HCT116 (cell line): ENCODE measurements around the gene RTN4. TPM values are rescaled to one million over a fixed set of nuclear protein-coding genes. Genes with fewer than 3 reads are reported as not detected.

ENCODE experiments used
- ATAC-seq: fragments of 200-7000 bp; cut with Tn5 transposase; 2 replicates; pipeline ENCODE4 v1.9.1; 2020; ENCODE audit warnings: mild to moderate bottlenecking, moderate library complexity
- BruUV-seq: library from RNA; stranded (reverse); fragments of 400-500 nt; replicated peaks from 2 replicates; lab custom pipeline; 2021; lab: Mats Ljungman, UMichigan
- CTCF ChIA-PET: fragments of 300-600 bp; sonication (Branson Sonifier 250); formaldehyde crosslinking; loops from one replicate; lab custom pipeline; 2021; ENCODE audit warnings: antibody characterized with exemption; lab: Charles Lee
- POLR2A ChIA-PET: fragments of 300-600, 350-600 bp; sonication (Branson Sonifier 250); formaldehyde crosslinking; loops from one replicate; lab custom pipeline; 2021; ENCODE audit warnings: antibody characterized with exemption; lab: Charles Lee
- RAD21 ChIA-PET, 2 experiments: fragments of 300-600 bp; sonication (Branson Sonifier 250); formaldehyde crosslinking; loops; one replicate each; lab custom pipeline; 2023; ENCODE audit warnings: low total read pairs in 2 of 2; ENCODE audit not compliant: uncharacterized antibody in 2 of 2, unreplicated experiment in 2 of 2, low non-redundant PET in 1 of 2; lab: Charles Lee
- DNase-seq: peaks from one replicate; pipeline ENCODE4 v3.0.0-alpha.2; 2010; ENCODE audit warnings: low read depth, low spot score
- H2AFZ ChIP-seq: fragments of 200-600 bp; shearing (Covaris generic), sonication (generic); 2 replicates; pipeline ENCODE4 v1.6.1; 2017; ENCODE audit warnings: low read depth, mixed run types, mixed read lengths, antibody characterized with exemption, low read length; ENCODE audit not compliant: poor library complexity, severe bottlenecking
- H3K27ac ChIP-seq: 2 replicates; pipeline ENCODE4 v1.5.1; 2012; ENCODE audit warnings: low read depth, low read length
- H3K27me3 ChIP-seq: fragments of 200-600 bp; sonication (generic); 2 replicates; pipeline ENCODE4 v1.6.1; 2016; ENCODE audit warnings: mixed run types, low read length, mixed read lengths; ENCODE audit not compliant: insufficient read depth
- H3K36me3 ChIP-seq, 2 experiments: fragments of 200-500 bp in 1 of 2; fragments of 200-600 bp in 1 of 2; sonication (Bioruptor generic) in 1 of 2; sonication (generic) in 1 of 2; 2 replicates each; pipeline versions ENCODE4 v1.5.1 to v1.6.1; 2014 to 2016; ENCODE audit warnings: low read length in 2 of 2, inconsistent platforms in 1 of 2, mixed read lengths in 1 of 2, mixed run types in 1 of 2; ENCODE audit not compliant: insufficient read depth in 2 of 2, control insufficient read depth in 1 of 2
- H3K4me1 ChIP-seq, 2 experiments: fragments of 200-600 bp in 1 of 2; sonication (generic) in 1 of 2; 2 replicates each; pipeline versions ENCODE4 v1.5.1 to v1.6.1; 2012 to 2017; ENCODE audit warnings: low read length in 2 of 2, inconsistent platforms in 1 of 2, mild to moderate bottlenecking in 1 of 2, mixed read lengths in 1 of 2, mixed run types in 1 of 2, moderate library complexity in 1 of 2; ENCODE audit not compliant: insufficient read depth in 2 of 2, control insufficient read depth in 1 of 2
- H3K4me2 ChIP-seq: fragments of 200-600 bp; sonication (generic); 2 replicates; pipeline ENCODE4 v1.6.1; 2017; ENCODE audit warnings: mixed run types, low read length, mixed read lengths
- H3K4me3 ChIP-seq, 2 experiments: fragments of 200-600 bp in 1 of 2; sonication (generic) in 1 of 2; replicated peaks in 1 of 2; 2 replicates each; pipeline ENCODE4 v1.5.1; 2011 to 2016; ENCODE audit warnings: low read length in 2 of 2, control low read depth in 1 of 2, low read depth in 1 of 2, mild to moderate bottlenecking in 1 of 2, mixed read lengths in 1 of 2, mixed run types in 1 of 2
- H3K79me2 ChIP-seq: fragments of 200-600 bp; sonication (generic); 2 replicates; pipeline ENCODE4 v1.6.1; 2017; ENCODE audit warnings: mild to moderate bottlenecking, mixed run types, low read length, moderate library complexity, mixed read lengths; ENCODE audit not compliant: insufficient read depth
- H3K9ac ChIP-seq: fragments of 200-600 bp; sonication (generic); 2 replicates; pipeline ENCODE4 v1.6.1; 2016; ENCODE audit warnings: low read length, mixed read lengths
- H3K9me2 ChIP-seq: fragments of 200-600 bp; sonication (generic), shearing (Covaris generic); 2 replicates; pipeline ENCODE4 v1.6.1; 2017; ENCODE audit warnings: mixed run types, mild to moderate bottlenecking, moderate library complexity; ENCODE audit not compliant: insufficient read depth
- H3K9me3 ChIP-seq, 2 experiments: fragments of 200-500 bp in 1 of 2; fragments of 200-600 bp in 1 of 2; sonication (Bioruptor generic) in 1 of 2; sonication (generic) in 1 of 2; 2 replicates each; pipeline ENCODE4 v1.6.1; 2014 to 2017; ENCODE audit warnings: low read length in 2 of 2, mixed read lengths in 2 of 2, inconsistent platforms in 1 of 2, low read depth in 1 of 2, mild to moderate bottlenecking in 1 of 2, mixed run types in 1 of 2, moderate library complexity in 1 of 2; ENCODE audit not compliant: control insufficient read depth in 1 of 2, insufficient read depth in 1 of 2
- H4K20me1 ChIP-seq: fragments of 200-600 bp; sonication (generic), shearing (Covaris generic); 2 replicates; pipeline ENCODE4 v1.6.1; 2017; ENCODE audit warnings: mixed run types, mild to moderate bottlenecking, moderate library complexity; ENCODE audit not compliant: insufficient read depth
- CBX3 ChIP-seq: IDR thresholded peaks from 2 replicates; pipeline ENCODE4 v1.6.1; 2012; ENCODE audit warnings: low read depth
- CEBPB ChIP-seq: IDR thresholded peaks from 2 replicates; pipeline ENCODE4 v1.6.1; 2012; ENCODE audit warnings: low read depth
- EGR1 ChIP-seq: IDR thresholded peaks from 2 replicates; pipeline ENCODE4 v1.6.1; 2012; ENCODE audit warnings: low read depth
- EZH2 ChIP-seq: fragments of 200-600 bp; sonication (generic); IDR thresholded peaks from 2 replicates; pipeline ENCODE4 v1.6.1; 2017; ENCODE audit warnings: antibody characterized with exemption, mixed run types
- EZH2phosphoT487 ChIP-seq: fragments of 200-600 bp; IDR thresholded peaks from 2 replicates; pipeline ENCODE4 v1.6.1; 2018; ENCODE audit warnings: antibody characterized with exemption, borderline replicate concordance
- FOSL1 ChIP-seq: IDR thresholded peaks from 2 replicates; pipeline ENCODE4 v1.6.1; 2012; ENCODE audit warnings: low read depth
- JUND ChIP-seq: IDR thresholded peaks from 2 replicates; pipeline ENCODE4 v1.6.1; 2012
- POLR2A ChIP-seq: IDR thresholded peaks from 2 replicates; pipeline ENCODE4 v1.7.0; 2011; ENCODE audit warnings: borderline replicate concordance; ENCODE audit not compliant: insufficient read depth, insufficient read length; ENCODE audit errors: extremely low read depth
- POLR2AphosphoS5 ChIP-seq: IDR thresholded peaks from 2 replicates; pipeline ENCODE4 v1.6.1; 2011; ENCODE audit warnings: mild to moderate bottlenecking, low read depth, low read length, moderate library complexity
- REST ChIP-seq: IDR thresholded peaks from 2 replicates; pipeline ENCODE4 v1.6.1; 2012; ENCODE audit warnings: low read depth
- SIN3A ChIP-seq: IDR thresholded peaks from 2 replicates; pipeline ENCODE4 v1.6.1; 2012; ENCODE audit warnings: low read depth
- SP1 ChIP-seq: IDR thresholded peaks from 2 replicates; pipeline ENCODE4 v1.6.1; 2012; ENCODE audit warnings: low read depth
- SRF ChIP-seq: IDR thresholded peaks from 2 replicates; pipeline ENCODE4 v1.6.1; 2012; ENCODE audit warnings: low read depth
- TCF7L2 ChIP-seq: IDR thresholded peaks from 2 replicates; pipeline ENCODE4 v1.7.0; 2011; ENCODE audit warnings: borderline replicate concordance, inconsistent platforms; ENCODE audit not compliant: insufficient read depth, insufficient read length; ENCODE audit errors: extremely low read depth
- YY1 ChIP-seq: IDR thresholded peaks from 2 replicates; pipeline ENCODE4 v1.6.1; 2011; ENCODE audit warnings: low read length, low read depth, moderate library complexity, mild to moderate bottlenecking; ENCODE audit not compliant: insufficient replicate concordance; ENCODE audit errors: extremely low read depth
- ZBTB33 ChIP-seq: IDR thresholded peaks from 2 replicates; pipeline ENCODE4 v1.6.1; 2011; ENCODE audit warnings: mild to moderate bottlenecking, low read length, moderate library complexity; ENCODE audit not compliant: insufficient replicate concordance; ENCODE audit errors: extremely low read depth
- ZNF274 ChIP-seq: fragments of 200-500 bp; sonication (Bioruptor generic); IDR thresholded peaks from 2 replicates; pipeline ENCODE4 v1.6.1; 2014; ENCODE audit warnings: mild to moderate bottlenecking, low read depth, low read length, inconsistent platforms
- intact Hi-C: fragments of 100-400 bp; cut with micrococcal nuclease; formaldehyde crosslinking; loops from 2 replicates; pipeline ENCODE4 v1.10.0; 2022
- total RNA-seq: library from RNA; stranded (reverse); gene quantifications from one replicate; pipeline ENCODE4 v1.2.1, GENCODE V29; 2021; ENCODE audit not compliant: unreplicated experiment
- TF ChIP-seq, protein P1 (sequence below), 3 experiments: fragments of 200-600 bp in 1 of 3; sonication (generic) in 1 of 3; IDR thresholded peaks in 2 of 3; conservative IDR thresholded peaks in 1 of 3; 2 replicates each; pipeline ENCODE4 v1.5.1; 2012 to 2017; ENCODE audit warnings: low read depth in 2 of 3, low read length in 2 of 3, antibody characterized with exemption in 1 of 3, borderline replicate concordance in 1 of 3, control low read depth in 1 of 3, mild to moderate bottlenecking in 1 of 3, mixed read lengths in 1 of 3, mixed run types in 1 of 3, moderate library complexity in 1 of 3; ENCODE audit not compliant: insufficient read depth in 1 of 3
- TF ChIP-seq, protein P2 (sequence below): IDR thresholded peaks from 2 replicates; pipeline ENCODE4 v1.6.1; 2012
- TF ChIP-seq, protein P3 (sequence below): IDR thresholded peaks from 2 replicates; pipeline ENCODE4 v1.6.1; 2012

Gene RTN4
- total RNA-seq, 1 experiment from 2014 or later: 221 TPM

- H3K27me3 ChIP-seq: no peaks in the 10 kb centered on the region
- no peak overlapping the region for H3K4me2 ChIP-seq
- no peak for ATAC-seq
- intact Hi-C loops: no loop called here
- no peaks in the 10 kb centered on the region for H3K79me2 ChIP-seq
- no peaks in the 10 kb centered on the region for H3K9me2 ChIP-seq
- no peaks in the 10 kb centered on the region for H4K20me1 ChIP-seq
- no peak overlapping the region for H3K27ac ChIP-seq
- no peak overlapping the region for H3K9ac ChIP-seq
- no peak overlapping the region for H2AFZ ChIP-seq
- H3K4me3 ChIP-seq: no peak overlapping the region
- H3K9me3 ChIP-seq: no peaks in the 10 kb centered on the region
- DNase-seq: no peak
- RAD21 ChIA-PET: no interaction called here
- H3K36me3 ChIP-seq: no peaks in the 10 kb centered on the region
- BruUV-seq: no TSS peak
- peaks cover 0 to 15% of the 10 kb centered on the region in 2 experiments; a peak in 2 of 4 replicates for H3K4me1 ChIP-seq
- TF ChIP-seq ZBTB33: no peak
- no peak for TF ChIP-seq POLR2A
- TF ChIP-seq, protein P1, sequence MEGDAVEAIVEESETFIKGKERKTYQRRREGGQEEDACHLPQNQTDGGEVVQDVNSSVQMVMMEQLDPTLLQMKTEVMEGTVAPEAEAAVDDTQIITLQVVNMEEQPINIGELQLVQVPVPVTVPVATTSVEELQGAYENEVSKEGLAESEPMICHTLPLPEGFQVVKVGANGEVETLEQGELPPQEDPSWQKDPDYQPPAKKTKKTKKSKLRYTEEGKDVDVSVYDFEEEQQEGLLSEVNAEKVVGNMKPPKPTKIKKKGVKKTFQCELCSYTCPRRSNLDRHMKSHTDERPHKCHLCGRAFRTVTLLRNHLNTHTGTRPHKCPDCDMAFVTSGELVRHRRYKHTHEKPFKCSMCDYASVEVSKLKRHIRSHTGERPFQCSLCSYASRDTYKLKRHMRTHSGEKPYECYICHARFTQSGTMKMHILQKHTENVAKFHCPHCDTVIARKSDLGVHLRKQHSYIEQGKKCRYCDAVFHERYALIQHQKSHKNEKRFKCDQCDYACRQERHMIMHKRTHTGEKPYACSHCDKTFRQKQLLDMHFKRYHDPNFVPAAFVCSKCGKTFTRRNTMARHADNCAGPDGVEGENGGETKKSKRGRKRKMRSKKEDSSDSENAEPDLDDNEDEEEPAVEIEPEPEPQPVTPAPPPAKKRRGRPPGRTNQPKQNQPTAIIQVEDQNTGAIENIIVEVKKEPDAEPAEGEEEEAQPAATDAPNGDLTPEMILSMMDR (IDR thresholded peaks at IDR 0.05 in 2 of 3, conservative IDR thresholded peaks at IDR 0.05 in 1 of 3; ENCODE audit: borderline replicate concordance in 1 of 3, insufficient read depth in 1 of 3, low read depth in 2 of 3, low read length in 2 of 3): no peak
- no peak for TF ChIP-seq JUND
- no peak for TF ChIP-seq CEBPB
- TF ChIP-seq EZH2phosphoT487: no peak
- no peak for TF ChIP-seq SIN3A
- no peak for TF ChIP-seq EGR1
- TF ChIP-seq YY1: no peak
- no peak for TF ChIP-seq FOSL1
- no peak for TF ChIP-seq EZH2
- no peak for TF ChIP-seq POLR2AphosphoS5
- TF ChIP-seq, protein P2, sequence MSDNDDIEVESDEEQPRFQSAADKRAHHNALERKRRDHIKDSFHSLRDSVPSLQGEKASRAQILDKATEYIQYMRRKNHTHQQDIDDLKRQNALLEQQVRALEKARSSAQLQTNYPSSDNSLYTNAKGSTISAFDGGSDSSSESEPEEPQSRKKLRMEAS: no peak
- no peak for TF ChIP-seq TCF7L2
- no peak for TF ChIP-seq CBX3
- TF ChIP-seq SP1: no peak
- TF ChIP-seq, protein P3, sequence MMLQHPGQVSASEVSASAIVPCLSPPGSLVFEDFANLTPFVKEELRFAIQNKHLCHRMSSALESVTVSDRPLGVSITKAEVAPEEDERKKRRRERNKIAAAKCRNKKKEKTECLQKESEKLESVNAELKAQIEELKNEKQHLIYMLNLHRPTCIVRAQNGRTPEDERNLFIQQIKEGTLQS: no peak
- no peak for TF ChIP-seq ZNF274
- no peak for TF ChIP-seq REST
- TF ChIP-seq SRF: no peak
- CTCF ChIA-PET: no interaction called here
- POLR2A ChIA-PET: no interaction called here
These were observed 102.6 kb downstream of the RTN4 start for GRCh38 chr2:54947646-54948045.
